Esophagus muscularis mucosa (tissue), 4 donors: ENCODE data around the gene WDR35. TPM values are rescaled to one million over a fixed set of nuclear protein-coding genes. Genes with fewer than 3 reads are reported as not detected.

Experiments used
- DNase-seq: peaks from one replicate; pipeline ENCODE4 v3.0.0-alpha.2; 2017; ENCODE audit errors: extremely low spot score
- H3K27ac ChIP-seq, 4 donors: fragments of 200-600 bp; sonication (generic); replicated peaks in 1 of 4; 1 replicate in 3 of 4; 2 replicates in 1 of 4; pipeline ENCODE4 v1.5.1; 2016 to 2019; ENCODE audit warnings: mild to moderate bottlenecking in 1 of 4
- H3K27me3 ChIP-seq, 4 donors: fragments of 200-600 bp; sonication (generic); one replicate each; pipeline versions ENCODE4 v1.5.1 to v1.6.0; 2016 to 2019
- H3K36me3 ChIP-seq, 4 donors: fragments of 200-600 bp; sonication (generic); one replicate each; pipeline ENCODE4 v1.5.1; 2016 to 2019
- H3K4me1 ChIP-seq, 4 donors: fragments of 200-600 bp; sonication (generic); one replicate each; pipeline ENCODE4 v1.5.1; 2016 to 2019
- H3K4me3 ChIP-seq, 4 donors: fragments of 200-600 bp; sonication (generic); 1 replicate in 2 of 4; 2 replicates in 2 of 4; pipeline ENCODE4 v1.5.1; 2016 to 2019; ENCODE audit warnings: mild to moderate bottlenecking in 4 of 4, moderate library complexity in 1 of 4
- H3K9me3 ChIP-seq, 4 donors: fragments of 200-600 bp; sonication (generic); 1 replicate in 3 of 4; 2 replicates in 1 of 4; pipeline ENCODE4 v1.5.1; 2016 to 2019
- EP300 ChIP-seq: sonication (generic); formaldehyde crosslinking; IDR thresholded peaks from one replicate; pipeline ENCODE4 v1.6.1; 2017; ENCODE audit warnings: antibody characterized with exemption
- POLR2A ChIP-seq: fragments of 450-650 bp; IDR thresholded peaks from one replicate; pipeline ENCODE4 v1.6.1; 2017; ENCODE audit warnings: antibody characterized with exemption, moderate library complexity, mild to moderate bottlenecking, low read depth
- POLR2AphosphoS5 ChIP-seq, 2 donors: sonication (generic); formaldehyde crosslinking; IDR thresholded peaks; one replicate each; pipeline ENCODE4 v1.6.1; 2017; ENCODE audit warnings: antibody characterized with exemption in 2 of 2
- WGBS: methylation state at CpG from one replicate; pipeline ENCODE4 v1.1.5; 2018; 5-methylcytosine and 5-hydroxymethylcytosine counted together
- intact Hi-C: fragments of 100-400 bp; cut with DNase I; formaldehyde crosslinking; loops from one replicate; pipeline ENCODE4 v1.15.1; 2023
- total RNA-seq, 4 donors: library from RNA; depleted of rRNA; stranded (reverse); fragments of >200 nt; gene quantifications; one replicate each; pipeline versions ENCODE4 v1.1.0 to v1.2.1, GENCODE V29; 2016
- TF ChIP-seq, protein P1 (sequence below), 3 experiments: fragments of 200-600 bp in 2 of 3; fragments of 450-650 bp in 1 of 3; sonication (generic) in 2 of 3; IDR thresholded peaks; one replicate each; pipeline ENCODE4 v1.5.1; 2017 to 2019; ENCODE audit warnings: antibody characterized with exemption in 3 of 3, mild to moderate bottlenecking in 2 of 3, moderate library complexity in 1 of 3

The WDR35 gene
- total RNA-seq, 4 donors from 2014 or later = 9.4 to 15.0 (median 12.3) TPM

DNA sequence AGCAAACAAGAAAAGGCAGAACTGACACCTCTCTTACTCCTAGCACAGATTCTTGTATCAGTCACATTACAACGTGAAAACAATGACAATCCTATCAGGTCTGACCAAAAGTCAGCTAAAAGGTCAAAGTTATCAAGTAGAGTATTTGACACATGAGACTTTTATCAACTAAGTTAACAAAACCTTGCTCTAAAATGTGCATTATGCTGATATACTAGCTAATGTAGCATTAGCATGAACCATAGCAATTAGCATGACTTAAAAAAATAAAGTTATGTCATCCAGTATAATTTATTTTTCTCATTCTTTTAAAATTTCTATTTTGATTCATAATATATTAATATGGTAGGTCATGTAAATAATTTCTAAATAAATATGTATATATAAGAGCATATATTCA lies 46.7 kb downstream of the WDR35 start:
- no peak for TF ChIP-seq EP300
- TF ChIP-seq, protein P1, sequence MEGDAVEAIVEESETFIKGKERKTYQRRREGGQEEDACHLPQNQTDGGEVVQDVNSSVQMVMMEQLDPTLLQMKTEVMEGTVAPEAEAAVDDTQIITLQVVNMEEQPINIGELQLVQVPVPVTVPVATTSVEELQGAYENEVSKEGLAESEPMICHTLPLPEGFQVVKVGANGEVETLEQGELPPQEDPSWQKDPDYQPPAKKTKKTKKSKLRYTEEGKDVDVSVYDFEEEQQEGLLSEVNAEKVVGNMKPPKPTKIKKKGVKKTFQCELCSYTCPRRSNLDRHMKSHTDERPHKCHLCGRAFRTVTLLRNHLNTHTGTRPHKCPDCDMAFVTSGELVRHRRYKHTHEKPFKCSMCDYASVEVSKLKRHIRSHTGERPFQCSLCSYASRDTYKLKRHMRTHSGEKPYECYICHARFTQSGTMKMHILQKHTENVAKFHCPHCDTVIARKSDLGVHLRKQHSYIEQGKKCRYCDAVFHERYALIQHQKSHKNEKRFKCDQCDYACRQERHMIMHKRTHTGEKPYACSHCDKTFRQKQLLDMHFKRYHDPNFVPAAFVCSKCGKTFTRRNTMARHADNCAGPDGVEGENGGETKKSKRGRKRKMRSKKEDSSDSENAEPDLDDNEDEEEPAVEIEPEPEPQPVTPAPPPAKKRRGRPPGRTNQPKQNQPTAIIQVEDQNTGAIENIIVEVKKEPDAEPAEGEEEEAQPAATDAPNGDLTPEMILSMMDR (IDR thresholded peaks at IDR 0.05) = no peak
- TF ChIP-seq POLR2AphosphoS5 (IDR thresholded peaks at IDR 0.05) = no peak
- no peak for TF ChIP-seq POLR2A
- Histone ChIP-seq H3K27ac (no peak overlapping the region), H3K4me3 (no peak overlapping the region), H3K36me3 (peaks cover 0 to 17% (median under 1%) of the 10 kb centered on the region in 4 donors), H3K9me3 (no peaks in the 10 kb centered on the region), H3K4me1 (peaks cover 0 to 3% (median 0%) of the 10 kb centered on the region in 4 donors), H3K27me3 (no peaks in the 10 kb centered on the region)
- WGBS = 55% methylated on average over 1 of the region's 1 CpG
- intact Hi-C loops = no loop called here
- no peak for DNase-seq

DNA sequence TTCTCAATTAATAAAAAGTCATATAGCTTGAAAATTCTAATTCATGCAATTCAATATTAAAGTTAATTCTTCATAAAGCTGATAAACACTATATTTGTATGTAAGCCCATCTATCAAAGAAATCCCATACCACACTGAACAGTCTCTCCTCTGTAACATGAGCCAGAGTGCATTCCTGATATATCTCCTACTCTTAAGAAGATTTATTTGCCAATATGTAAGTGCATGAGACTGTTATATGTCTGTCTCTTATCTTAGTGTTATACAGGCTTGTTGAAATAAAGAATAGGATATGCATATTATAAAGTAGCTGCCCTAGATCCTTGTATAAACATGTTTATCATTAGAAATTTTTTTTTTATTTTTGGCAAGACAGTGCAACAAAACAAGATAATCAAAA lies 47.7 kb downstream of the WDR35 start:
- no peak overlapping the region for H3K27ac ChIP-seq
- peaks cover 9 to 26% (median 10%) of the 10 kb centered on the region in 4 donors for H3K36me3 ChIP-seq
- TF ChIP-seq POLR2A (no peak), EP300 (no peak), POLR2AphosphoS5 (IDR thresholded peaks at IDR 0.05) (no peak)
- TF ChIP-seq, protein P1 (IDR thresholded peaks at IDR 0.05) = no peak
- H3K9me3 ChIP-seq = no peaks in the 10 kb centered on the region
- DNase-seq = no peak
- H3K4me1 ChIP-seq = peaks cover 0 to 3% (median 0%) of the 10 kb centered on the region in 4 donors
- no peaks in the 10 kb centered on the region for H3K27me3 ChIP-seq
- intact Hi-C loops = no loop called here
- H3K4me3 ChIP-seq = no peak overlapping the region

DNA sequence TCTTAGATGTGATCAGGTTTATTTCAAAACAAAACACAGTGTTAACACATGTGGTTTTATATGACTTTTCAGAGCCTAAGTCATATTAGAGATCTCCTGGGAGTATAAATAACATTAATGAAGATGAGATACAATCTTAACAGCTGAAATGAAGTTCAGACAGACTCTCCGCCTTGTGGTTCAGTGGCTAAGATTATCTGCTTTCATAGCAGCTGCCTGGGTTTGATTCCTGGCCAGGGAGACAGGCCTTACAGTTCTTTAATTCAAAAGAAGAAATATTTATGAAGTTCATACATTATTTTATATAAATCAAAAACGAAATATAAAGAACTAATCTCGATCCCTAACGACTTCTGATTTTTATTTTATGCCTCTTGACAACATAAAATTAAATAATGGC lies 52.9 kb downstream of the WDR35 start:
- TF ChIP-seq, protein P1 (IDR thresholded peaks at IDR 0.05) = no peak
- TF ChIP-seq POLR2A (no peak), POLR2AphosphoS5 (IDR thresholded peaks at IDR 0.05) (no peak), EP300 (no peak)
- H3K27me3 ChIP-seq = no peaks in the 10 kb centered on the region
- H3K9me3 ChIP-seq = no peaks in the 10 kb centered on the region
- H3K4me1 ChIP-seq = no peaks in the 10 kb centered on the region
- peaks cover 14 to 51% (median 23%) of the 10 kb centered on the region in 4 donors for H3K36me3 ChIP-seq
- H3K27ac ChIP-seq = no peak overlapping the region
- intact Hi-C loops = no loop called here
- H3K4me3 ChIP-seq = no peak overlapping the region
- 94% methylated on average over 4 of the region's 4 CpGs for WGBS
- no peak for DNase-seq

DNA sequence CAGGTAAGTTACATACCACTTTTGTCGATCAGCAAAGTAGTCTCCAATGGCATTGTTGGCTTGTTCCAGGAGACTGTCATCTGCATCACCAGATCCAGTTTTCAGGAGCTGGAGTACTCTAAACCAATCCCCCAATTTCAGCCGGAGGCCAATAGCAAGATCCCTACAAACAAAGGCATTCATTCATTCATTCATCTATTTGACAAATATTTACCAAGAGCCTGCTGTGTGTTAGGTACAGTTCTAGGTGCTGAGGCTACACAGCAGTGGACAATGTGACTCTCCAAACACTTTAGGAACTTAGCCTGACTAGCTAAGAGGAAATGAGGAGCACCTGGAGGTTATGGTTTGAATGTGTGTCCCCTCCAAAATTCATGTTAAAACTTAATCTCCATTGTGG lies 53.7 kb downstream of the WDR35 start:
- no peaks in the 10 kb centered on the region for H3K27me3 ChIP-seq
- no peaks in the 10 kb centered on the region for H3K4me1 ChIP-seq
- no peak for DNase-seq
- H3K9me3 ChIP-seq = no peaks in the 10 kb centered on the region
- WGBS = 92% methylated on average over 2 of the region's 2 CpGs
- H3K36me3 ChIP-seq = peaks cover 17 to 53% (median 25%) of the 10 kb centered on the region in 4 donors
- TF ChIP-seq POLR2AphosphoS5 (IDR thresholded peaks at IDR 0.05) (no peak), POLR2A (no peak), EP300 (no peak)
- TF ChIP-seq, protein P1 (IDR thresholded peaks at IDR 0.05) = no peak
- intact Hi-C loops = no loop called here
- no peak overlapping the region for H3K27ac ChIP-seq
- H3K4me3 ChIP-seq = no peak overlapping the region

DNA sequence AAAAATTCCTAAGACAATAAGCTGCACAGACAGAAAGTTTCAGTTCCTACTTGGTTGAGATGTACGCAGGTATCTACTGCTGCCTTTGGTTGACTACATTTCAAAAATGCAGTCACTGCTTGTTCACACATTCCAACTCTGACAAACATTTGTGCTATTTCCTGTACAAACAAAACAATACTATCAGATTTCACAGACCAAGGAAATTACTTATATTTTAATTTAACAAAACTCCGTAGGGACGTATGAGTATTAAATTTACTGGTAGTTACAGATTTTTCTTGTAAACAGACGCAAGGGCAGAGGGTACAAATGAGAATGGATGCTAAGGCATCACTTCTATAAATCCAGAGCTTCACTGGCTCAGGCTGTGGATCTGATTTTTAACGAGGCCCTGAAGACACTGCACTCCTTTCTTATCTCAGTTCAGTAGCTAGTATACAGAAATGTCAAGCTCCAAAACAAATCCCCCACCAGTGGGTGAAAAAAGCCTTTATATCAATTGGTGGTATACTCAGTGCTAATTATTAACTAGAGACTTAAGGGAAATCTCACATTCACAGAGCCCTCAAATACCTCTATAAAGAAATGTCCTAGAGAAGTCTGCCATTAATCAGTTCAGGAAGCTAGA lies 56.4 kb downstream of the WDR35 start:
- Histone ChIP-seq H3K27ac (no peak overlapping the region), H3K4me3 (no peak overlapping the region), H3K9me3 (peaks cover 0 to 5% (median 3%) of the 10 kb centered on the region in 4 donors), H3K27me3 (no peaks in the 10 kb centered on the region), H3K4me1 (no peaks in the 10 kb centered on the region), H3K36me3 (peaks cover 28 to 80% (median 39%) of the 10 kb centered on the region in 4 donors)
- no peak for DNase-seq
- 73% methylated on average over 5 of the region's 5 CpGs for WGBS
- TF ChIP-seq POLR2AphosphoS5 (IDR thresholded peaks at IDR 0.05) (no peak), POLR2A (no peak), EP300 (no peak)
- intact Hi-C loops = no loop called here
